GM06990 (cell line): ENCODE results near the gene NEK7.
A peak's percentile ranks its signal among the peaks of the same experiment; 100 is the strongest.

ENCODE experiments used
- DNase-seq: peaks from one replicate; pipeline ENCODE4 v3.0.0-alpha.2; 2011; ENCODE audit not compliant: insufficient read length; ENCODE audit errors: extremely low read depth
- H3K27me3 ChIP-seq: replicated peaks from 2 replicates; pipeline ENCODE4 v1.6.0; 2011; ENCODE audit warnings: low read length; ENCODE audit not compliant: control insufficient read depth, insufficient read depth
- H3K36me3 ChIP-seq: 2 replicates; pipeline ENCODE4 v1.5.1; 2011; ENCODE audit warnings: low read length; ENCODE audit not compliant: control insufficient read depth, insufficient read depth
- H3K4me3 ChIP-seq: replicated peaks from 2 replicates; pipeline ENCODE4 v1.5.1; 2011; ENCODE audit warnings: low read depth, mild to moderate bottlenecking, control low read depth, low read length
- CTCF ChIP-seq: IDR thresholded peaks from 2 replicates; pipeline ENCODE4 v1.5.1; 2011; ENCODE audit warnings: low read length, control low read depth, mild to moderate bottlenecking, inconsistent platforms; ENCODE audit not compliant: insufficient read depth, poor library complexity, severe bottlenecking

The NEK7 gene

GRCh38 chr1:198157241-198157846, 546 bp downstream of the NEK7 start:
- DNase-seq: peak; percentile 82
- Histone ChIP-seq H3K4me3 (peak overlapping the region; percentile 88), H3K27me3 (no peaks in the 10 kb centered on the region), H3K36me3 (no peaks in the 10 kb centered on the region)
- no peak for TF ChIP-seq CTCF

GRCh38 chr1:198157847-198158725, 1.3 kb downstream of the NEK7 start:
- Histone ChIP-seq H3K27me3 (no peaks in the 10 kb centered on the region), H3K4me3 (peak overlapping the region; percentile 88), H3K36me3 (no peaks in the 10 kb centered on the region)
- no peak for DNase-seq
- TF ChIP-seq CTCF: no peak

GRCh38 chr1:198158735-198159589, 2.2 kb downstream of the NEK7 start:
- Histone ChIP-seq H3K4me3 (peak overlapping the region; percentile 88), H3K27me3 (no peaks in the 10 kb centered on the region), H3K36me3 (no peaks in the 10 kb centered on the region)
- peak; percentile 92 for DNase-seq
- TF ChIP-seq CTCF: no peak

- no peak for TF ChIP-seq CTCF
- no peaks in the 10 kb centered on the region for H3K36me3 ChIP-seq
- no peak for DNase-seq
- no peak overlapping the region for H3K4me3 ChIP-seq
- no peaks in the 10 kb centered on the region for H3K27me3 ChIP-seq
Measured at GRCh38 chr1:198160222-198160621, 3.4 kb downstream of the NEK7 start.

- H3K36me3 ChIP-seq: no peaks in the 10 kb centered on the region
- no peak for TF ChIP-seq CTCF
- DNase-seq: no peak
- H3K4me3 ChIP-seq: no peak overlapping the region
- H3K27me3 ChIP-seq: no peaks in the 10 kb centered on the region
Measured at GRCh38 chr1:198160946-198161614, 4.3 kb downstream of the NEK7 start.
